Kidney epithelial cell (primary cell): ENCODE data around the gene AP5S1. TPM values are rescaled to one million over a fixed set of nuclear protein-coding genes. Genes with fewer than 3 reads are reported as not detected.

Source experiments
- DNase-seq: peaks from one replicate; pipeline ENCODE4 v3.0.0-alpha.2; 2010; ENCODE audit warnings: low read depth
- H3K27me3 ChIP-seq: 2 replicates; pipeline ENCODE4 v1.6.0; 2011; ENCODE audit warnings: low read length; ENCODE audit not compliant: control insufficient read depth, insufficient read depth
- H3K36me3 ChIP-seq: 2 replicates; pipeline ENCODE4 v1.5.1; 2011; ENCODE audit warnings: low read length; ENCODE audit not compliant: control insufficient read depth, insufficient read depth
- H3K4me3 ChIP-seq: 2 replicates; pipeline ENCODE4 v1.5.1; 2011; ENCODE audit warnings: low read depth, mild to moderate bottlenecking, control low read depth, low read length
- CTCF ChIP-seq: IDR thresholded peaks from 2 replicates; pipeline ENCODE4 v1.5.1; 2011; ENCODE audit warnings: mild to moderate bottlenecking, moderate library complexity, low read length, control low read depth, inconsistent platforms; ENCODE audit not compliant: insufficient read depth, poor library complexity, severe bottlenecking
- total RNA-seq: library from RNA; depleted of rRNA; stranded (reverse); fragments of >200 nt; gene quantifications from 2 replicates; pipeline ENCODE4 v1.2.3, GENCODE V29; 2015

The AP5S1 gene
- total RNA-seq, 1 donor from 2014 or later: 13.7 TPM

GRCh38 chr20:3819411-3820047 is 818 bp upstream of the AP5S1 start:
- H3K4me3 ChIP-seq: peak overlapping the region; percentile 68
- no peak for TF ChIP-seq CTCF
- no peaks in the 10 kb centered on the region for H3K27me3 ChIP-seq
- DNase-seq: no peak
- no peaks in the 10 kb centered on the region for H3K36me3 ChIP-seq

GRCh38 chr20:3820901-3821727 is 767 bp downstream of the AP5S1 start:
- H3K36me3 ChIP-seq: no peaks in the 10 kb centered on the region
- DNase-seq: no peak

GRCh38 chr20:3821996-3822395 is 1.6 kb downstream of the AP5S1 start:
- TF ChIP-seq CTCF: no peak
- Histone ChIP-seq H3K4me3 (no peak overlapping the region), H3K36me3 (peaks cover 1% of the 10 kb centered on the region), H3K27me3 (no peaks in the 10 kb centered on the region)
- no peak for DNase-seq

More at GRCh38 chr20:3820901-3821727, 767 bp downstream of the AP5S1 start:
- no peaks in the 10 kb centered on the region for H3K27me3 ChIP-seq
- H3K4me3 ChIP-seq: peak overlapping the region; percentile 68
- TF ChIP-seq CTCF: no peak

- no peak for DNase-seq
- TF ChIP-seq CTCF: no peak
- peaks cover 1% of the 10 kb centered on the region for H3K36me3 ChIP-seq
- no peaks in the 10 kb centered on the region for H3K27me3 ChIP-seq
- H3K4me3 ChIP-seq: no peak overlapping the region
Measured at GRCh38 chr20:3823881-3824280, 3.5 kb downstream of the AP5S1 start.

- no peak for DNase-seq
- H3K36me3 ChIP-seq: peaks cover 1% of the 10 kb centered on the region
- no peak for TF ChIP-seq CTCF
- H3K4me3 ChIP-seq: no peak overlapping the region
- H3K27me3 ChIP-seq: no peaks in the 10 kb centered on the region
Measured at GRCh38 chr20:3825526-3825925, 5.2 kb downstream of the AP5S1 start.
